GM21576 (cell line): ENCODE data around the gene PBXIP1.

Experiments
- ATAC-seq: cut with Tn5 transposase; IDR thresholded peaks from one replicate; pipeline ENCODE4 v1.9.1; 2021; ENCODE audit warnings: mild to moderate bottlenecking, moderate library complexity; ENCODE audit not compliant: unreplicated experiment

PBXIP1 gene

GRCh38 chr1:154959426-154959780 is 3.5 kb upstream of the PBXIP1 start:
- ATAC-seq: no peak

GRCh38 chr1:154958681-154959425 is 3.0 kb upstream of the PBXIP1 start:
- no peak for ATAC-seq

- no peak for ATAC-seq
Observed at GRCh38 chr1:154958036-154958435, 2.1 kb upstream of the PBXIP1 start.

GRCh38 chr1:154957091-154957657 is 1.3 kb upstream of the PBXIP1 start:
- no peak for ATAC-seq

GRCh38 chr1:154956544-154956941 is 644 bp upstream of the PBXIP1 start:
- no peak for ATAC-seq

GRCh38 chr1:154955039-154955717 is 721 bp downstream of the PBXIP1 start:
- peak; percentile 68 for ATAC-seq

GRCh38 chr1:154954541-154954940 is 1.4 kb downstream of the PBXIP1 start:
- ATAC-seq: no peak

GRCh38 chr1:154953611-154954038 is 2.3 kb downstream of the PBXIP1 start:
- no peak for ATAC-seq

- no peak for ATAC-seq
Observed at GRCh38 chr1:154952664-154953063, 3.2 kb downstream of the PBXIP1 start.

- ATAC-seq: no peak
Observed at GRCh38 chr1:154951901-154952657, 3.8 kb downstream of the PBXIP1 start.

GRCh38 chr1:154948079-154948478 is 7.8 kb downstream of the PBXIP1 start:
- no peak for ATAC-seq

- no peak for ATAC-seq
Observed at GRCh38 chr1:154945962-154946850, 9.7 kb downstream of the PBXIP1 start.

- ATAC-seq: no peak
Observed at GRCh38 chr1:154945160-154945961, 10.5 kb downstream of the PBXIP1 start.

GRCh38 chr1:154944401-154945159 is 11.3 kb downstream of the PBXIP1 start:
- ATAC-seq: no peak

GRCh38 chr1:154943649-154944400 is 12.1 kb downstream of the PBXIP1 start:
- no peak for ATAC-seq

GRCh38 chr1:154941333-154942013 is 14.4 kb downstream of the PBXIP1 start:
- no peak for ATAC-seq

GRCh38 chr1:154940651-154941194 is 15.2 kb downstream of the PBXIP1 start:
- ATAC-seq: no peak
